ENCODE results near the gene DENND5B. TPM values are rescaled to one million over a fixed set of nuclear protein-coding genes. Genes with fewer than 3 reads are reported as not detected.

The DENND5B gene
- total and polyA plus RNA-seq, 10 of the 15 experiments (the other 5 are each of a cell fraction or from before 2014, with no cell fraction given) = 0.39 to 32.5 (median 20.6) TPM

- Histone ChIP-seq H2AFZ (ENCODE audit: control insufficient read depth, low read depth, low read length) (no peak overlapping the region), H3K4me3 (no peak overlapping the region), H3K4me2 (ENCODE audit: control insufficient read depth, insufficient read depth) (no peak overlapping the region), H3K9me3 (replicated peaks; ENCODE audit: control insufficient read depth, insufficient read depth, low read length) (no peaks in the 10 kb centered on the region), H3K27me3 (replicated peaks in 1 of 2; ENCODE audit: control insufficient read depth in 2 of 2, insufficient read depth in 2 of 2, low read length in 1 of 2) (no peaks in the 10 kb centered on the region), H4K20me1 (ENCODE audit: control insufficient read depth, insufficient read depth) (no peaks in the 10 kb centered on the region), H3K27ac (ENCODE audit: control insufficient read depth, insufficient read depth) (no peak overlapping the region), H3K36me3 (ENCODE audit: control insufficient read depth in 2 of 2, insufficient read depth in 2 of 2, low read length in 1 of 2) (no peaks in the 10 kb centered on the region), H3K79me2 (ENCODE audit: control insufficient read depth, insufficient read depth, low read length) (peaks cover 11% of the 10 kb centered on the region), H3K9ac (ENCODE audit: control insufficient read depth, insufficient read depth, low read length) (no peak overlapping the region), H3K4me1 (ENCODE audit: control insufficient read depth, insufficient read depth, low read length) (peaks cover 13% of the 10 kb centered on the region)
- BruUV-seq (replicated peaks) = no TSS peak
- no peak for TF ChIP-seq SREBF2 (IDR thresholded peaks at IDR 0.05; ENCODE audit: low read length)
- no peak for TF ChIP-seq BMI1 (IDR thresholded peaks at IDR 0.05; ENCODE audit: borderline replicate concordance)
- no peak for TF ChIP-seq FOS (IDR thresholded peaks at IDR 0.05; ENCODE audit: borderline replicate concordance, extremely low read depth, insufficient read length)
- TF ChIP-seq ZSCAN29 (IDR thresholded peaks at IDR 0.05) = no peak
- no peak for TF ChIP-seq CREM (IDR thresholded peaks at IDR 0.05; ENCODE audit: low read depth)
- ATAC-seq (no peak), DNase-seq (ENCODE audit: low read depth, low spot score) (no peak), FAIRE-seq (no peak)
- intact Hi-C loops (cut with micrococcal nuclease; ENCODE audit: unreplicated experiment) = no loop called here
- RAD21 ChIA-PET (ENCODE audit: unreplicated experiment) = interaction anchor here (0.9 kb wide), 1 partner anchor 191 kb away, joined by 3 read pairs; no protein-coding TSS in a partner anchor
- CTCF ChIA-PET = no interaction called here
- in situ Hi-C loops (cut with MboI) = no loop called here
- POLR2A ChIA-PET = no interaction called here
- SMC1A ChIA-PET (ENCODE audit: uncharacterized antibody, unreplicated experiment) = interaction anchor here (0.8 kb wide), 1 partner anchor 14 kb away, joined by 3 read pairs; no protein-coding TSS in a partner anchor
- 70% methylated on average over 5 of the region's 5 CpGs for WGBS (ENCODE audit: insufficient coverage, insufficient replicate concordance, low lambda C conversion rate, missing lambda C conversion rate)
Measured at GRCh38 chr12:31594681-31595080, 3.7 kb upstream of the DENND5B start.

GRCh38 chr12:31591380-31591901, 505 bp upstream of the DENND5B start:
- in situ Hi-C loops (cut with MboI) = no loop called here
- H3K9me3 ChIP-seq (replicated peaks; ENCODE audit: control insufficient read depth, insufficient read depth, low read length) = no peaks in the 10 kb centered on the region
- ChIA-PET SMC1A (ENCODE audit: uncharacterized antibody, unreplicated experiment) (no interaction called here), RAD21 (ENCODE audit: unreplicated experiment) (no interaction called here), POLR2A (no interaction called here), CTCF (no interaction called here)
- H2AFZ ChIP-seq (ENCODE audit: control insufficient read depth, low read depth, low read length) = peak overlapping the region; percentile 77
- H4K20me1 ChIP-seq (ENCODE audit: control insufficient read depth, insufficient read depth) = no peaks in the 10 kb centered on the region
- peak overlapping the region; percentile 80 for H3K4me3 ChIP-seq
- no peaks in the 10 kb centered on the region for H3K36me3 ChIP-seq (ENCODE audit: control insufficient read depth in 2 of 2, insufficient read depth in 2 of 2, low read length in 1 of 2)
- H3K79me2 ChIP-seq (ENCODE audit: control insufficient read depth, insufficient read depth, low read length) = peaks cover 42% of the 10 kb centered on the region
- peak overlapping the region; percentile 75 for H3K9ac ChIP-seq (ENCODE audit: control insufficient read depth, insufficient read depth, low read length)
- no peak for DNase-seq (ENCODE audit: low read depth, low spot score)
- H3K27me3 ChIP-seq (replicated peaks in 1 of 2; ENCODE audit: control insufficient read depth in 2 of 2, insufficient read depth in 2 of 2, low read length in 1 of 2) = no peaks in the 10 kb centered on the region
- peaks cover 16% of the 10 kb centered on the region for H3K4me1 ChIP-seq (ENCODE audit: control insufficient read depth, insufficient read depth, low read length)
- BruUV-seq (replicated peaks) = no TSS peak
- peak; percentile 54 for FAIRE-seq
- intact Hi-C loops (cut with micrococcal nuclease; ENCODE audit: unreplicated experiment) = loop anchor here (2.0 kb wide), 1 partner anchor 45 kb away; no protein-coding TSS in a partner anchor
- peak overlapping the region; percentile 76 for H3K27ac ChIP-seq (ENCODE audit: control insufficient read depth, insufficient read depth)
- H3K4me2 ChIP-seq (ENCODE audit: control insufficient read depth, insufficient read depth) = peak overlapping the region; percentile 77
- peak; percentile 18 for ATAC-seq
- 29% methylated on average over 16 of the region's 16 CpGs for WGBS (ENCODE audit: insufficient coverage, insufficient replicate concordance, low lambda C conversion rate, missing lambda C conversion rate)
- TF ChIP-seq IRF5 (IDR thresholded peaks at IDR 0.05; ENCODE audit: borderline replicate concordance) (no peak), EED (IDR thresholded peaks at IDR 0.05; ENCODE audit: low read depth) (peak; percentile 46; the same call in 1 of the 2 replicates), MTA3 (IDR thresholded peaks at IDR 0.05; ENCODE audit: borderline replicate concordance, low read length) (0 out of 2 replicates have a peak, but pooled peaks have one; percentile 53), PAX8 (IDR thresholded peaks at IDR 0.05) (no peak), WRNIP1 (IDR thresholded peaks at IDR 0.05; ENCODE audit: borderline replicate concordance, low read depth, low read length) (no peak), E4F1 (IDR thresholded peaks at IDR 0.05; ENCODE audit: borderline replicate concordance, partially characterized antibody) (no peak), ELK1 (IDR thresholded peaks at IDR 0.05; ENCODE audit: low read depth, low read length) (no peak), PAX5 (IDR thresholded peaks at IDR 0.05; ENCODE audit: borderline replicate concordance, low read depth, low read length) (0 out of 2 replicates have a peak, but pooled peaks have one; percentile 31), CREM (IDR thresholded peaks at IDR 0.05; ENCODE audit: low read depth) (no peak)

Data from GM12878 (cell line).